SU-DHL-6 (cell line): ENCODE data around the gene PSG4.
"Not testable (repeated sequence)": the region's sequence is repeated elsewhere in the genome, so short reads cannot be mapped to it uniquely, and the experiment has no call there.

Experiments used
- EZH2phosphoT487 ChIP-seq: fragments of 200-600 bp; sonication (generic), shearing (Covaris generic); conservative IDR thresholded peaks from 2 replicates; pipeline ENCODE4 v1.6.1; 2018; ENCODE audit warnings: mild to moderate bottlenecking, antibody characterized with exemption, low read length, moderate library complexity, mixed read lengths
- TF ChIP-seq, protein P1 (sequence below): fragments of 200-600 bp; sonication (generic); IDR thresholded peaks from one replicate; pipeline ENCODE4 v1.5.1; 2017; ENCODE audit warnings: antibody characterized with exemption, mild to moderate bottlenecking, low read length, moderate library complexity; ENCODE audit not compliant: insufficient read depth, poor library complexity, severe bottlenecking

DNA sequence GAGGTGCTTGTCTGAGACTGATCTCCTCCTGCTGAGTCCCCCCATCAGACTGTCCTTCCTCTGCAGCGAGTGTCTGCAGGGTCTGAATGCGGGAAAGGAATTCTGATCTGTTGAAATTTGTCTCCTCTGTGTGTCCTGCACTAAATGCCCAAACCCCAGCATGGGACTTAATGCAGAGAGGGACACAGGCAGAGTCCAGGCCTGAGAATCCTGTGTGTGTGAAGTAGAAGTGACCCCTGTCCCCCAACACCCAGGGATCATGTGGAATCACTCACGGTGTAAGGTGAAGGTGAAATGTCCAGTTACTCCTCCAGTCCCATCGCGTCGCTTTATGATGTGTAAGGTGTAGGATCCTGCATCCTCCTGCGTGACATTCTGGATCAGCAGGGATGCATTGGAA lies 1.8 kb downstream of the PSG4 start:
- TF ChIP-seq, protein P1, sequence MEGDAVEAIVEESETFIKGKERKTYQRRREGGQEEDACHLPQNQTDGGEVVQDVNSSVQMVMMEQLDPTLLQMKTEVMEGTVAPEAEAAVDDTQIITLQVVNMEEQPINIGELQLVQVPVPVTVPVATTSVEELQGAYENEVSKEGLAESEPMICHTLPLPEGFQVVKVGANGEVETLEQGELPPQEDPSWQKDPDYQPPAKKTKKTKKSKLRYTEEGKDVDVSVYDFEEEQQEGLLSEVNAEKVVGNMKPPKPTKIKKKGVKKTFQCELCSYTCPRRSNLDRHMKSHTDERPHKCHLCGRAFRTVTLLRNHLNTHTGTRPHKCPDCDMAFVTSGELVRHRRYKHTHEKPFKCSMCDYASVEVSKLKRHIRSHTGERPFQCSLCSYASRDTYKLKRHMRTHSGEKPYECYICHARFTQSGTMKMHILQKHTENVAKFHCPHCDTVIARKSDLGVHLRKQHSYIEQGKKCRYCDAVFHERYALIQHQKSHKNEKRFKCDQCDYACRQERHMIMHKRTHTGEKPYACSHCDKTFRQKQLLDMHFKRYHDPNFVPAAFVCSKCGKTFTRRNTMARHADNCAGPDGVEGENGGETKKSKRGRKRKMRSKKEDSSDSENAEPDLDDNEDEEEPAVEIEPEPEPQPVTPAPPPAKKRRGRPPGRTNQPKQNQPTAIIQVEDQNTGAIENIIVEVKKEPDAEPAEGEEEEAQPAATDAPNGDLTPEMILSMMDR: not testable (repeated sequence)
- not testable (repeated sequence) for TF ChIP-seq EZH2phosphoT487
